Hepatocyte (in vitro differentiated cells): ENCODE results near the gene SLC6A4.

Experiments used
- EZH2 ChIP-seq: fragments of 200-600 bp; sonication (generic); IDR thresholded peaks from 2 replicates; pipeline ENCODE4 v1.6.1; 2016; ENCODE audit warnings: antibody characterized with exemption, mild to moderate bottlenecking, borderline replicate concordance
- TF ChIP-seq, protein P1 (sequence below): fragments of 200-600 bp; sonication (generic); IDR thresholded peaks from 2 replicates; pipeline ENCODE4 v1.5.1; 2016; ENCODE audit warnings: antibody characterized with exemption, mild to moderate bottlenecking; ENCODE audit not compliant: poor library complexity

DNA sequence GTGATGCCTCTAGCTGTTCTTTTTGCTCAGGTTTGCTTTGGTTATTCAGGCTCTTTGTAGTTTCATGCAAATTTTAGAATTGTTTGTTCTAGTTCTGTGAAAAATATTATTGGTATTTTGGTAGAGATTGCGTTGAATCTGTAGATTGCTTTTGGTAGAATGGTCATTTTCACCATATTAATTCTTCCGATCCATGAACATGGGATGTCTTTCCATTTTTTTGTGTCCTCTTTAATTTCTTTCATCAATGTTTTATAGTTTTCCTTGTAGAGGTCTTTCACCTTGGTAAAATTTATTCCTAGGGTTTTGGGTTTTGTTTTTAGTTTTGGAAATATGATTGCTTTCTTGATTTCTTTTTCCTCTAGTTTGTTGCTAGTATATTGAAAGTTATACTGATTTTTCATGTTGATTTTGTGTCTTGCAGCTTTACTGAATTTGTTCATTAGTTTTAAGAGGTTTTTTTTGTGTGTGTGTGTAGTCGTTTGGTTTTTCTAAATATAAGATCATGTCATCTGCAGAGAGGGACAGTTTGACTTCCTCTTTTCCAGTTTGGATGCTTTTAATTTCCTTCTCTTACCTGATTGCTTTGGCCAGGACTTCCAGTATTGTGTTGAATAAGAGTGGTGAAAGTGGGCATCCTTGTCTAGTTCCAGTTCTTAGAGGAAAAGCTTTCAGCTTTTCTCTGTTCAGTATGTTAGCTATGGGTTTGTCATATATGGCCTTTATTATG, 76.4 kb downstream of the SLC6A4 start:
- no peak for TF ChIP-seq EZH2
- TF ChIP-seq, protein P1, sequence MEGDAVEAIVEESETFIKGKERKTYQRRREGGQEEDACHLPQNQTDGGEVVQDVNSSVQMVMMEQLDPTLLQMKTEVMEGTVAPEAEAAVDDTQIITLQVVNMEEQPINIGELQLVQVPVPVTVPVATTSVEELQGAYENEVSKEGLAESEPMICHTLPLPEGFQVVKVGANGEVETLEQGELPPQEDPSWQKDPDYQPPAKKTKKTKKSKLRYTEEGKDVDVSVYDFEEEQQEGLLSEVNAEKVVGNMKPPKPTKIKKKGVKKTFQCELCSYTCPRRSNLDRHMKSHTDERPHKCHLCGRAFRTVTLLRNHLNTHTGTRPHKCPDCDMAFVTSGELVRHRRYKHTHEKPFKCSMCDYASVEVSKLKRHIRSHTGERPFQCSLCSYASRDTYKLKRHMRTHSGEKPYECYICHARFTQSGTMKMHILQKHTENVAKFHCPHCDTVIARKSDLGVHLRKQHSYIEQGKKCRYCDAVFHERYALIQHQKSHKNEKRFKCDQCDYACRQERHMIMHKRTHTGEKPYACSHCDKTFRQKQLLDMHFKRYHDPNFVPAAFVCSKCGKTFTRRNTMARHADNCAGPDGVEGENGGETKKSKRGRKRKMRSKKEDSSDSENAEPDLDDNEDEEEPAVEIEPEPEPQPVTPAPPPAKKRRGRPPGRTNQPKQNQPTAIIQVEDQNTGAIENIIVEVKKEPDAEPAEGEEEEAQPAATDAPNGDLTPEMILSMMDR, result no peak
